HG03571 (cell line): ENCODE data around the gene SP140L.
"Not testable (repeated sequence)": the region's sequence is repeated elsewhere in the genome, so short reads cannot be mapped to it uniquely, and the experiment has no call there.

Experiments
- ATAC-seq: cut with Tn5 transposase; IDR thresholded peaks from one replicate; pipeline ENCODE4 v1.9.1; 2021; ENCODE audit not compliant: unreplicated experiment

SP140L gene

GRCh38 chr2:230417436-230417835 is 90.4 kb downstream of the SP140L start:
- no peak for ATAC-seq

- no peak for ATAC-seq
Measured at GRCh38 chr2:230418341-230419016, 91.5 kb downstream of the SP140L start.

GRCh38 chr2:230419181-230419580 is 92.2 kb downstream of the SP140L start:
- ATAC-seq, result no peak

GRCh38 chr2:230422149-230422548 is 95.2 kb downstream of the SP140L start:
- no peak for ATAC-seq

- no peak for ATAC-seq
Measured at GRCh38 chr2:230423851-230424458, 97.0 kb downstream of the SP140L start.

- ATAC-seq, result no peak
Measured at GRCh38 chr2:230425377-230425776, 98.4 kb downstream of the SP140L start.

GRCh38 chr2:230429513-230429912 is 102.5 kb downstream of the SP140L start:
- no peak for ATAC-seq

- no peak for ATAC-seq
Measured at GRCh38 chr2:230430957-230431910, 104.2 kb downstream of the SP140L start.

- no peak for ATAC-seq
Measured at GRCh38 chr2:230434677-230435324, 107.8 kb downstream of the SP140L start.

- no peak for ATAC-seq
Measured at GRCh38 chr2:230435431-230435830, 108.4 kb downstream of the SP140L start.

- ATAC-seq, result not testable (repeated sequence)
Measured at GRCh38 chr2:230439121-230439520, 112.1 kb downstream of the SP140L start.

GRCh38 chr2:230439590-230439989 is 112.6 kb downstream of the SP140L start:
- ATAC-seq, result no peak

GRCh38 chr2:230441227-230441897 is 114.4 kb downstream of the SP140L start:
- ATAC-seq, result peak; percentile 68

- no peak for ATAC-seq
Measured at GRCh38 chr2:230443541-230443940, 116.5 kb downstream of the SP140L start.

GRCh38 chr2:230444832-230445231 is 117.8 kb downstream of the SP140L start:
- no peak for ATAC-seq

GRCh38 chr2:230447036-230447435 is 120.0 kb downstream of the SP140L start:
- no peak for ATAC-seq

GRCh38 chr2:230447455-230448451 is 120.8 kb downstream of the SP140L start:
- peak; percentile 69 for ATAC-seq

GRCh38 chr2:230449901-230450467 is 123.0 kb downstream of the SP140L start:
- no peak for ATAC-seq

- no peak for ATAC-seq
Measured at GRCh38 chr2:230453006-230453405, 126.0 kb downstream of the SP140L start.
